Ovary (tissue), 3 donors: ENCODE results near the gene COL23A1.

Experiments
- CTCF ChIP-seq, 3 donors: fragments of 450-650 bp in 2 of 3; fragments of 200-600 bp in 1 of 3; IDR thresholded peaks; one replicate each; pipeline versions ENCODE4 v1.5.1 to v1.8.0; 2016 to 2022; ENCODE audit warnings: antibody characterized with exemption in 3 of 3, mild to moderate bottlenecking in 1 of 3
- EP300 ChIP-seq: sonication (generic); formaldehyde crosslinking; IDR thresholded peaks from one replicate; pipeline ENCODE4 v1.6.1; 2017; ENCODE audit warnings: antibody characterized with exemption
- donor health status: DM: no; HTN: no; CAD: no.

GRCh38 chr5:178418031-178418430 is 172.2 kb downstream of the COL23A1 start:
- TF ChIP-seq CTCF (IDR thresholded peaks at IDR 0.05) (no peak), EP300 (no peak)
